GM19035 (cell line): ENCODE data around the gene LDLR.
"Not testable (repeated sequence)": the region's sequence is repeated elsewhere in the genome, so short reads cannot be mapped to it uniquely, and the experiment has no call there.

ENCODE experiments used
- ATAC-seq: cut with Tn5 transposase; IDR thresholded peaks from one replicate; pipeline ENCODE4 v1.9.1; 2021; ENCODE audit not compliant: unreplicated experiment

Gene LDLR

DNA sequence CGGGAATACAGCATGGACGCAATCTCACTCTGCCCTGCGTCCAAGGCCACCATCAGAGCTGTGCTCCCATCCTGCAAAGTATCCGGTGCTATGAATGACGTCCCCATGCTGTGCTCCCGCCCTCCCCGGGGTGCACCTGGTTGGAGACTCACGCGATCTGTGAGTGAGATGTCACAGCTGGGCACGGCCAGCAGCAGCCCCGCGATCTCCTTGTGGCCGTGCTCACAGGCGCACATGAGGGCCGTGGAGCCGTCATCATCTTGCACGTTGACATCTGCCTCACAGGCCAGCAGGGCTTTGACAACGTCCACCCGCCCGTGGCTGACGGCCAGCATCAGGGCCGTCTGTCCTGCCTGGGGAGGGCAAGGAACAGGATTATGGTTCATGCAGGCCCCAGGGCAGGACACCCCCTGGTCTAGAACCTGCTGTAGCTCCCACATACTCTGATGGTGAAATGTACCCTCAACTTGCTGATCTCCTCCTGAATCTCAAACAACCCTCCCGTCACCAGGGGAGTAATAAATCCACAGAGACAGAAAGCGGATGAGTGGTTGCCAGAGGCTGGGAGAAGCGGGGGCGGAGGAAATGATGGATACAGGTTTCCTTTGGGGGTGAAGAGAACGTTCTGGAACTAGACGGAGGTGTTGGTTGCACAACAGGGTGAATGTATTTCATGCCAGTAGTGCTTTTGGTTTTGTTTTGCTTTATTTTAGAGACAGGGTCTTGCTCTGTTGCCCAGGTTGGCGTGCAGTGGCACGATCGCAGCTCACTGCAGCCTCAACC, 80.8 kb downstream of the LDLR start:
- no peak for ATAC-seq

DNA sequence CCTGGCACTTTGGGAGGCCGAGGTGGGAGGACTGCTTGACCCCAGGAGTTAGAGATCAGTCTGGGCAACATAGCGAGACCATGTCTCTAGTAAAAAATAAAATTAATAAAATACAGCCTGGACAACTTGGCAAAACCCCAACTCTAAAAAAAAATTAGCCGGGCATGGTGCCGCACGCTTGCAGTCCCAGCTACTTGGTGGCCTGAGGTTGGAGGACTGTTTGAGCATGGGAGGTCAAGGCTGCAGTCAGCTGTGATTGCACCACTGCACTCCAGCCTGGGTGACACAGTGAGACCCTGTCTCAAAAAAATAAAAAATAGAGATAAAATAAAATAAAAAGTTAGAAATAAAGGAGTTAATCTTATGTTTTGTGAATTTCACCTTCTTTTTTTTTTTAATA, 81.9 kb downstream of the LDLR start:
- no peak for ATAC-seq

DNA sequence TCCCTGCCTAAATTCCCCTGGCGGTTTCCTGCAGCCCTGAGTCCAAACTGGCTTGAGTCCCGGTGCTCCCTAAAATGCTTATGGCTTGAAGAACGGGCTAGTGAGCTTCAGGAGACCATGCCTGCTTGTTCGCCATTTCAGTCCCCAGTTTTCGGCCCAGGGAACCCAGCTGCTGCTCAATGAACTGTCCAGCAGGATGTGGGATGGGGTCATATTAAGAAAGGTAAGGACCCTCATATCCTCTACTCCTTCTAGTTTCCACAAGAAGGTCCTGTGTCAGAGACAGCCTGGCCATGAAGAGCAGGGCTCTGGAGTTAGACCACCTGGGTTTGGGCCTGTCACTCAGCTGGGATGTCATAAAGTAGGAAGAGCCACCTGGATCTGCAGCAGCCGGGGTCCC, 83.3 kb downstream of the LDLR start:
- ATAC-seq: no peak

DNA sequence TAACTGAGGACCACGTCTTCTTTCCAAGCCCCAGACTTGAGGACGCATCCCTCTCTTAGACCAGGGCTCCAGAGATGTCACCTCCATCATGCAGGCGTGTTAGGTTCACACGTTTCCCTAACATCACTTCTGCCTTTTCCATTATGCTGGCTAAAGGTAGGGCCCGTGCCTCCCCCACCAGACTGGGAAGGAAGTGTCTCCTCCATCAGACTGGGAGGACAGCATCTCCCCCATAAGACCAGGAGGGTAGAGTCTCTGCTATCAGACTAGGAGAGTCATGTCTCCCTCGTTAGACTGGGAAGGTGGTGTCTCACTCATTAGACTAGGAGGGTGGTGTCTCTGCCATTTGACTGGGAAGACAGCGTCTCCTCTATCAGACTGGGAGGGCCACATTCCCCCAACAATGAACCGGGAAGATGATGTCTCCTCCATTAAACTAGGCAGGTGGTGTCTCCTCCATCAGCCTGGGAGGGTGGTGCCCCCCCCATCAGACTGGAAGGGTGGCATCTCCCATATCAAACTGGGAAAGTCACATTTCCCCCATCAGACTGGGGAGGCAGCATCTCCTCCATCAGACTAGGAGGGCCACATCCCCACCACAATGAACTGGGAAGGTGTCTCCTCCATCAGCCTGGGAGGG, 84.4 kb downstream of the LDLR start:
- ATAC-seq: no peak

DNA sequence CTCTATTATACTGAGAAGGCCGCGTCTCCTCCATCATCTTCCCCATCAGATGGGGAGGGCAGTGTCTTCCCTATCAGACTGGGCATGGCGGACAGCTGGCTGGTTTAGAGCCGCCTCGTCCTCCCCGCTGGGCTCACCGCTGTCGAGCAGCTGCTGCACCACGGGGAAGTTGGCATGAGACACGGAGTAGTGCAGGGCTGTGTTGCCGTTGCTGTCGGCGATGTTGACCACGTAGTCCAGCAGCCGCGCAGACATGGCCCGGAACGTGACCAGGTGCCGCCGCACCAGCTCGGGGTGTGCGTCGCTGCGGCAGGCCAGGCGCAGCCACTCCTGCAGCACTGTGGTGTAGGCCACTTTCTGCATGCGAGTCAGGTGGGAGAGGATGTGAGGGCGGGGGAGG, 85.1 kb downstream of the LDLR start:
- no peak for ATAC-seq

DNA sequence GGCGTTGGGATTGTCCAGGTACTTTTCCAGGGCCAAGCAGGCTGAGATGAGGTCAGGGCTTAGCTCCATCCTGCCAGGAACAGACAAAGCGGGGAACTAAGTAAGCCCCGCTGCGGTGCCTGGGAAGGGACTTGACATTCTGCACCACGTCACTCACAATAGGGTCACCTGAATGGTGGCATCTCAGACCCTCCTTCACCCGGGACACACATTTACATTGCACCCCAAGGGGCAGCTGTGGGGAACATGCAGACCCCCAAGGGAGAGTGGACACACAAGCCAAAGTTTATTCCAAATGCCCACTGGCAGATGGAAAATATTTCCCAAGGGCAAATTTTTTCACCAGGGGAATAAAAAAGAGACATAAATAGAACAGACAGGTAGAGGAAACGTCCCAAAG, 86.7 kb downstream of the LDLR start:
- no peak for ATAC-seq

DNA sequence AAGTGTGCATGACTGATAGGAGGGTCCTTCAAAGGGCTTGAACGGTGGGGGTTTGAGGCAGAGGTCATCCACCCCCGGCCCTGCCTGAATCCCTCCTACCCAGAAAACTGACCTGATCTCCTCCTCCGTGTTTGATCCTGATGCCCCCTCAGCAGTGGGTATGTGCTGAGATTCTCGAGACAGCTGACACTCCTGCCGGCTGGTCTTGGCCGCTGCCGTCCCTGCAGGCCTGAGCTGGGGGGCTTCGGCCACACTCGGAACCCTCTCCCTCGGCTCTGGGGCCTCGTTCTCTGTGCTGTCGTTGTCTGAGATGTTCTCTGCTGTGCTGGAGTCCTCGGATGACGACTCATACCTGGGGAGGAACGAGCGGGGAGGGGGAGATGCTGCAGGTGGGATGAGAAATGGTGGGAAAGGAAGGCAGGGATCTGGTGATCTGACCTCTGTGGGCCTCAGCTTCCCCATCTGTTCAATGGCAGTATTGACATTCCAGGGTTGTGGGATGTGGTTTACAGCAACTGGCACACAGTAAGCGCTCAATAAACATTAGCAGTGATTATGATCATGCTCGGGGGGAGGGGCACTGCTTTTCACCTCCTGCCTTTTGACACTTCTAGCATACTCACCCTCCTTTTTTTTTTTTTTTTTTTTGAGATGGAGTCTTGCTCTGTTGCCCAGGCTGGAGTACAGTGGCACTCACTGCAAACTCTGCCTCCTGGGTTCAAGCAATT, 87.4 kb downstream of the LDLR start:
- ATAC-seq: no peak

DNA sequence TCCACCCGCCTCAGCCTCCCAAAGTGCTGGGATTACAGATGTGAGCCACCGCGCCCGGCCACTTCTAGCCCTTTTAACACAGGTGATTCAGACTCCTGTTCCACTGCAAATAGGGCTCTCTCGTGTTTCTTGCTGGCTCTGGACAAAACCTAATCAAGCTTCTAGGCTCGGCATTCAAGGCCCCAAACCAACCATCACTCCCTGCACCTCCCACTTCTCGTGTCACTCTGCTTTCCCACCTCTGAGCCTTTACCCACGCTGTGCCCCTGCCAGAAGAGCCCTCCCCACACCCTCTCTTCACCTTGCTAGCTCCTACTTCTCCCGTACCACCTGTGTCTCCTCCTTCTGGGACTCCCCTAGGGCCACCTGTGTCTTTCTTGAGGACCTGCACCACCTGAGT, 88.3 kb downstream of the LDLR start:
- no peak for ATAC-seq

DNA sequence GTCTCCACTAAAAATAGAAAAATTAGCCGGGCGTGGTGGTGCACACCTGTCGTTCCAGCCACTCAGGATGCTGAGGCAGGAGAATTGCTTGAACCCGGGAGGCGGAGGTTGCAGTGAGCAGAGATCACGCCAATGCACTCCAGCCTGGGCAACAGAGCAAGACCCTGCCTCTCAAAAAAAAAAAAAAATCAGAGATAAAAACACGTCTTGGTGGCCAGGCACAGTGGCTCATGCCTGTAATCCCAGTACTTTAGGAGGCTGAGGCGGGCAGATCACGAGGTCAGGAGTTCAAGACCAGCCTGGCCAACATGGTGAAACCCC, 89.8 kb downstream of the LDLR start:
- ATAC-seq: not testable (repeated sequence)

DNA sequence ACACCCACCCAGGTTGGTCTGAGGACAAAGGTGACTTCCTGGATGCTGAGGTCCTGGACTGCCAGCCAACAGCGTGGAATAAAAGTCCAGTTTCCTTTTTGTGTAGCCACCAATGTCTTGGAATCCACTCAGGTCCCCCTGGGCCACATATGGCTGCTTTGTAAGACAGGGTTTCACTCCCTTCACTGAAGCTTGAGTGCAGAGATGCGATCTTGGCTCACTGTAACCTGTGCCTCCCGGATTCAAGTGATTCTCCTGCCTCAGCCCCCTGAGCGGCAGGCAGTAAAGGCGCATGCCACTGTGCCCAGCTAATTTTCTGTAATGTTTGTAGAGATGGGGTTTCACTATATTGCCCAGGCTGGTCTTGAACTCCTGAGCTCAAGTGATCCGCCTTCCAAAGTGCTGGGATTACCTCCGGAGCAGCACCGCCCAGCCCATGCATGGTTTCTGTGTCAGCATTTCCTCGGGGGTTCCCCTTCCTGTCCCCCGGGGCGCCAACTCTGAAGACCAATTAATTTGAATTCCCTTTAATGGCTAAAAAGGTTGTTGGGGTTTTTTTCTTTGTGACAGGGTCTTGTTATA, 90.5 kb downstream of the LDLR start:
- no peak for ATAC-seq

DNA sequence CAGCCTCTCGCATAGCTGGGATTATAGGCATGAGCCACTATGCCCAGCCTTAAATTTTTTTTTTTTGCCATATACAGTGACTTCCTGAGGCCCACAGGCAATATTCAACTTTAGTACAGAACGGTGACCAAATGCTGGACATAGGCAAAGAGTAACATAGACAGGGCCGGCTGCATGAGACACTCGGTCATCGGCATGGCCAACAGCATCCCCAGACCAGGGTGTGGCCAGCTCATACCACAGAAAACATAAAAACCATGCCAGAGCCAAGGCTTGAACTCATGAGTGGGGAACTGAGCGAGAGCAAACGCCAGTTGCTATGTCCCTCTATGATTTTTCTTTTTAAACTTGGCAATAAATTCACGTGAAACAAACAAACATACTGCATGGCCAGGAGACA, 91.1 kb downstream of the LDLR start:
- ATAC-seq: no peak

DNA sequence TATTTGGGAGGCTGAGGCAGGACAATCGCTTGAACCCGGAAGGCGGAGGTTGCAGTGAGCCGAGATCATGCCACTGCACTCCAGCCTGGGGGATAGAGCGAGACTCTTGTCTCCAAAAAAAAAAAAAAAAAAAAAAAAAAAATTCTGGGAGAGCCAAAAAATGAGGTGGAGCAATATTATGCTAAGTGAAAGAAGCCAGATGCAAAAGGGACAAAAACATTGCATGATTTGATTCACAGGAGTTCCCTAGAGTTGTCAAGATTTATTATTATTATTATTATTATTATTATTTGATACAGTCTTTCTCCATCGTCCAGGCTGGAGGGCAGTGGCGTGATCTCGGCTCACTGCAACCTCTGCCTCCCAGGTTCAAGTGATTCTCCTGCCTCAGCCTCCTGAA, 91.7 kb downstream of the LDLR start:
- not testable (repeated sequence) for ATAC-seq

DNA sequence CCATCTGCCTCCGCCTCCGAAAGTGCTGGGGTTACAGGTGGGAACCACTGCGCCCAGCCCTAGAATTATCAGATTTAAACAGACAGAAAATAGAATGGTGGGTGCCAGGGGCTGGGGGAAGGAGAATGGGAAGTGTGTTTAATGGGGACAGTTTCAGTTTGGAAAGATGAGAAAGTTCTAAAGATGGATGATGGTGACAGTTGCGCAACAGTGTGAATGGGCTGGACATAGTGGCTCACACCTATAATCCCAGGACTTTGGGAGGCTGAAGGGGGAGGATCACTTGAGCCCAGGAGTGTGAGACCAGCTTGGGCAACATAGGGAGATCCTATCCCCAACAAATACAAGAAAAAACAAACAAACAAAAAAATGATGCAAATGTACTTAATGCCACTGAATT, 92.2 kb downstream of the LDLR start:
- no peak for ATAC-seq
